HUES6 (cell line): ENCODE data around the gene ANGPTL4.
A peak's percentile ranks its signal among the peaks of the same experiment; 100 is the strongest.

Experiments
- H3K27ac ChIP-seq: 2 replicates; pipeline ENCODE4 v1.7.0; 2013; ENCODE audit warnings: low read depth, mild to moderate bottlenecking, low read length, inconsistent platforms
- H3K27me3 ChIP-seq: 2 replicates; pipeline ENCODE4 v1.6.1; 2013; ENCODE audit warnings: low read length; ENCODE audit not compliant: control insufficient read depth, insufficient read depth
- H3K36me3 ChIP-seq: 2 replicates; pipeline ENCODE4 v1.6.1; 2013; ENCODE audit warnings: low read length; ENCODE audit not compliant: control insufficient read depth, insufficient read depth
- H3K4me1 ChIP-seq: 2 replicates; pipeline ENCODE4 v1.6.1; 2013; ENCODE audit warnings: low read length; ENCODE audit not compliant: control insufficient read depth, insufficient read depth
- H3K4me3 ChIP-seq: 2 replicates; pipeline ENCODE4 v1.5.1; 2013; ENCODE audit warnings: low read depth, low read length
- H3K9ac ChIP-seq: one replicate; pipeline ENCODE4 v1.6.1; 2013; ENCODE audit warnings: mild to moderate bottlenecking, low read length
- H3K9me3 ChIP-seq: 2 replicates; pipeline ENCODE4 v1.6.1; 2013; ENCODE audit warnings: low read depth, low read length; ENCODE audit not compliant: control insufficient read depth, insufficient read depth

ANGPTL4 gene

GRCh38 chr19:8395621-8396082 is 31.7 kb downstream of the ANGPTL4 start:
- Histone ChIP-seq H3K36me3 (peaks cover 15% of the 10 kb centered on the region), H3K4me1 (peaks cover 27% of the 10 kb centered on the region), H3K27me3 (no peaks in the 10 kb centered on the region), H3K9ac (no peak overlapping the region), H3K9me3 (no peaks in the 10 kb centered on the region), H3K4me3 (no peak overlapping the region), H3K27ac (no peak overlapping the region)

GRCh38 chr19:8396185-8396562 is 32.2 kb downstream of the ANGPTL4 start:
- Histone ChIP-seq H3K36me3 (peaks cover 15% of the 10 kb centered on the region), H3K9me3 (no peaks in the 10 kb centered on the region), H3K4me3 (no peak overlapping the region), H3K27me3 (no peaks in the 10 kb centered on the region), H3K4me1 (peaks cover 23% of the 10 kb centered on the region), H3K9ac (no peak overlapping the region), H3K27ac (no peak overlapping the region)

- no peak overlapping the region for H3K27ac ChIP-seq
- H3K9me3 ChIP-seq = no peaks in the 10 kb centered on the region
- peaks cover 15% of the 10 kb centered on the region for H3K36me3 ChIP-seq
- H3K4me3 ChIP-seq = no peak overlapping the region
- no peak overlapping the region for H3K9ac ChIP-seq
- no peaks in the 10 kb centered on the region for H3K27me3 ChIP-seq
- H3K4me1 ChIP-seq = peaks cover 18% of the 10 kb centered on the region; the same call in 1 of the 2 replicates
Observed at GRCh38 chr19:8396563-8397203, 32.7 kb downstream of the ANGPTL4 start.

- H3K9me3 ChIP-seq = no peaks in the 10 kb centered on the region
- peaks cover 21% of the 10 kb centered on the region for H3K36me3 ChIP-seq
- H3K9ac ChIP-seq = no peak overlapping the region
- peaks cover 16% of the 10 kb centered on the region; the same call in 1 of the 2 replicates for H3K4me1 ChIP-seq
- H3K4me3 ChIP-seq = no peak overlapping the region
- no peaks in the 10 kb centered on the region for H3K27me3 ChIP-seq
- H3K27ac ChIP-seq = no peak overlapping the region
Observed at GRCh38 chr19:8397271-8397670, 33.3 kb downstream of the ANGPTL4 start.

GRCh38 chr19:8397746-8398310 is 33.9 kb downstream of the ANGPTL4 start:
- H3K27ac ChIP-seq = no peak overlapping the region
- peak overlapping the region; percentile 23 for H3K9ac ChIP-seq
- H3K4me1 ChIP-seq = peaks cover 16% of the 10 kb centered on the region; the same call in 1 of the 2 replicates
- H3K27me3 ChIP-seq = no peaks in the 10 kb centered on the region
- no peak overlapping the region for H3K4me3 ChIP-seq
- H3K9me3 ChIP-seq = no peaks in the 10 kb centered on the region
- H3K36me3 ChIP-seq = peaks cover 27% of the 10 kb centered on the region

GRCh38 chr19:8398311-8398771 is 34.4 kb downstream of the ANGPTL4 start:
- Histone ChIP-seq H3K27ac (no peak overlapping the region), H3K9ac (peak overlapping the region; percentile 23), H3K27me3 (no peaks in the 10 kb centered on the region), H3K9me3 (no peaks in the 10 kb centered on the region), H3K36me3 (peaks cover 32% of the 10 kb centered on the region), H3K4me1 (peaks cover 16% of the 10 kb centered on the region; the same call in 1 of the 2 replicates), H3K4me3 (no peak overlapping the region)

GRCh38 chr19:8399681-8400188 is 35.8 kb downstream of the ANGPTL4 start:
- H3K27me3 ChIP-seq = no peaks in the 10 kb centered on the region
- peaks cover 40% of the 10 kb centered on the region for H3K36me3 ChIP-seq

GRCh38 chr19:8401981-8402411 is 38.0 kb downstream of the ANGPTL4 start:
- peaks cover 46% of the 10 kb centered on the region for H3K36me3 ChIP-seq
- peaks cover 13% of the 10 kb centered on the region; the same call in 1 of the 2 replicates for H3K4me1 ChIP-seq
- H3K9me3 ChIP-seq = no peaks in the 10 kb centered on the region
- H3K9ac ChIP-seq = no peak overlapping the region
- no peak overlapping the region for H3K4me3 ChIP-seq
- H3K27ac ChIP-seq = no peak overlapping the region
- H3K27me3 ChIP-seq = no peaks in the 10 kb centered on the region

More at GRCh38 chr19:8399681-8400188, 35.8 kb downstream of the ANGPTL4 start:
- Histone ChIP-seq H3K9ac (no peak overlapping the region), H3K4me1 (peaks cover 16% of the 10 kb centered on the region; the same call in 1 of the 2 replicates), H3K9me3 (no peaks in the 10 kb centered on the region), H3K4me3 (no peak overlapping the region), H3K27ac (no peak overlapping the region)

GRCh38 chr19:8403098-8403819 is 39.3 kb downstream of the ANGPTL4 start:
- Histone ChIP-seq H3K4me1 (peaks cover 3% of the 10 kb centered on the region; the same call in 1 of the 2 replicates), H3K36me3 (peaks cover 43% of the 10 kb centered on the region)

GRCh38 chr19:8403820-8404109 is 39.8 kb downstream of the ANGPTL4 start:
- H3K27me3 ChIP-seq = no peaks in the 10 kb centered on the region
- H3K4me1 ChIP-seq = no peaks in the 10 kb centered on the region
- H3K9me3 ChIP-seq = no peaks in the 10 kb centered on the region
- no peak overlapping the region for H3K4me3 ChIP-seq
- H3K36me3 ChIP-seq = peaks cover 41% of the 10 kb centered on the region
- no peak overlapping the region for H3K9ac ChIP-seq
- H3K27ac ChIP-seq = no peak overlapping the region

More at GRCh38 chr19:8403098-8403819, 39.3 kb downstream of the ANGPTL4 start:
- H3K27ac ChIP-seq = no peak overlapping the region
- H3K9ac ChIP-seq = no peak overlapping the region
- H3K27me3 ChIP-seq = no peaks in the 10 kb centered on the region
- no peak overlapping the region for H3K4me3 ChIP-seq
- H3K9me3 ChIP-seq = no peaks in the 10 kb centered on the region
